SK-N-SH (cell line): ENCODE measurements around the gene ATP8B3.

ENCODE experiments used
- EP300 ChIP-seq, 2 experiments: IDR thresholded peaks; 2 replicates each; pipeline versions ENCODE4 v1.4.0 to v1.6.1; 2012; ENCODE audit warnings: borderline replicate concordance in 1 of 2, low read depth in 1 of 2, low read length in 1 of 2
- TF ChIP-seq, protein P1 (sequence below): fragments of 200-600 bp; sonication (generic); IDR thresholded peaks from 2 replicates; pipeline ENCODE4 v1.6.1; 2017; ENCODE audit warnings: antibody characterized with exemption, mild to moderate bottlenecking, moderate library complexity

DNA sequence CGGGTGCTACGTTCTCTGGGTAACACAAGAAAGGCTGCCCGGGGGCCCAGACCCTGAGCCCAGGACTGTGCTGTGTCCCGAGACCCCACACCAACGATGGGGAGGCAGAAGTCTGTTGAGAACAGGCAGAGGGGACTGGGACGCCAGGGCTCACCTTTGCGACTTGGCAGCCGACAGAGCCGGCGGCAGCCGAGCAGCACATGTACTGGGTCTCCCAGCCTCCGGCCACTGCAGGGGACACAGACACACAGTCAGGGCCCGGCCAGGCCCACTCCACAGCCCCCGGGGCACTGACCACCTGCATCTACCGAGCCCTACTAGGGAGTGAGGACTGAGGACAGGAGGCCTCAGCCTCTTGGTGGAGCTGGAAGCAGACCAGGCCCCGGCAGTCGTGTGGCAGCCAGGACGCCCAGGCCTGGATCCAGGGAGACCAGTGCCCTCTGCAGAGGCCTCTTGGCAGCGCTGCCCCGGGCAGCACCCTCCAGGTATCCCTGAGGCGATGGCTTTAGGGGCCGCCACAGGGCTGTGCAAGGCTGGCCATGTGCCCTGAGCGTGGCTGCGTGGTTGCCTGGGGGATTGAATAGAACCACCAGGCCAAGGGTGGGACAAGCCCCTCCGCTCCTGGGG lies 5.6 kb upstream of the ATP8B3 start:
- TF ChIP-seq, protein P1, sequence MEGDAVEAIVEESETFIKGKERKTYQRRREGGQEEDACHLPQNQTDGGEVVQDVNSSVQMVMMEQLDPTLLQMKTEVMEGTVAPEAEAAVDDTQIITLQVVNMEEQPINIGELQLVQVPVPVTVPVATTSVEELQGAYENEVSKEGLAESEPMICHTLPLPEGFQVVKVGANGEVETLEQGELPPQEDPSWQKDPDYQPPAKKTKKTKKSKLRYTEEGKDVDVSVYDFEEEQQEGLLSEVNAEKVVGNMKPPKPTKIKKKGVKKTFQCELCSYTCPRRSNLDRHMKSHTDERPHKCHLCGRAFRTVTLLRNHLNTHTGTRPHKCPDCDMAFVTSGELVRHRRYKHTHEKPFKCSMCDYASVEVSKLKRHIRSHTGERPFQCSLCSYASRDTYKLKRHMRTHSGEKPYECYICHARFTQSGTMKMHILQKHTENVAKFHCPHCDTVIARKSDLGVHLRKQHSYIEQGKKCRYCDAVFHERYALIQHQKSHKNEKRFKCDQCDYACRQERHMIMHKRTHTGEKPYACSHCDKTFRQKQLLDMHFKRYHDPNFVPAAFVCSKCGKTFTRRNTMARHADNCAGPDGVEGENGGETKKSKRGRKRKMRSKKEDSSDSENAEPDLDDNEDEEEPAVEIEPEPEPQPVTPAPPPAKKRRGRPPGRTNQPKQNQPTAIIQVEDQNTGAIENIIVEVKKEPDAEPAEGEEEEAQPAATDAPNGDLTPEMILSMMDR = no peak
- no peak for TF ChIP-seq EP300 (IDR thresholded peaks at IDR 0.05; ENCODE audit: borderline replicate concordance in 1 of 2, low read depth in 1 of 2, low read length in 1 of 2)
